OCI-LY1 (cell line): ENCODE data around the gene RPL41.
A peak's percentile ranks its signal among the peaks of the same experiment; 100 is the strongest.
"Not testable (repeated sequence)": the region's sequence is repeated elsewhere in the genome, so short reads cannot be mapped to it uniquely, and the experiment has no call there.

Experiments used
- H2AFZ ChIP-seq: fragments of 200-600 bp; sonication (generic), shearing (Covaris generic); 2 replicates; pipeline ENCODE4 v1.6.0; 2014; ENCODE audit warnings: antibody characterized with exemption, mild to moderate bottlenecking, low read length
- H3F3A ChIP-seq: fragments of 200-600 bp; sonication (generic), shearing (Covaris generic); 2 replicates; pipeline ENCODE4 v1.6.0; 2014; ENCODE audit warnings: mild to moderate bottlenecking, antibody characterized with exemption, low read length, moderate library complexity; ENCODE audit not compliant: insufficient read depth
- H3K27ac ChIP-seq: fragments of 200-600 bp; sonication (generic); 2 replicates; pipeline ENCODE4 v1.5.1; 2014; ENCODE audit warnings: low read length, mixed run types, mild to moderate bottlenecking, low read depth; ENCODE audit not compliant: poor library complexity, severe bottlenecking
- H3K27me3 ChIP-seq: fragments of 200-600 bp; sonication (generic); 2 replicates; pipeline ENCODE4 v1.6.0; 2014; ENCODE audit warnings: antibody characterized with exemption, mild to moderate bottlenecking, low read length, moderate library complexity; ENCODE audit not compliant: insufficient read depth
- H3K36me3 ChIP-seq: fragments of 200-600 bp; sonication (generic); 2 replicates; pipeline ENCODE4 v1.6.1; 2014; ENCODE audit warnings: mild to moderate bottlenecking, antibody characterized with exemption, low read length, moderate library complexity, mixed read lengths; ENCODE audit not compliant: insufficient read depth
- H3K4me1 ChIP-seq: fragments of 200-600 bp; sonication (generic); 2 replicates; pipeline ENCODE4 v1.5.1; 2014; ENCODE audit warnings: mild to moderate bottlenecking, low read length, moderate library complexity; ENCODE audit not compliant: insufficient read depth, severe bottlenecking
- H3K4me2 ChIP-seq: fragments of 200-600 bp; sonication (generic), shearing (Covaris generic); 2 replicates; pipeline ENCODE4 v1.6.1; 2014; ENCODE audit warnings: low read length
- H3K4me3 ChIP-seq: fragments of 200-600 bp; sonication (generic); 2 replicates; pipeline ENCODE4 v1.5.1; 2014; ENCODE audit warnings: low read length, low read depth, mild to moderate bottlenecking, mixed read lengths; ENCODE audit not compliant: poor library complexity, severe bottlenecking
- H3K79me2 ChIP-seq: fragments of 200-600 bp; shearing (Covaris generic); 2 replicates; pipeline ENCODE4 v1.6.1; 2016; ENCODE audit warnings: mixed run types, low read length, mixed read lengths; ENCODE audit not compliant: insufficient read depth
- H3K9ac ChIP-seq: fragments of 200-600 bp; sonication (generic), shearing (Covaris generic); 2 replicates; pipeline ENCODE4 v1.6.1; 2014; ENCODE audit warnings: mild to moderate bottlenecking, low read length, mixed read lengths
- H3K9me2 ChIP-seq: fragments of 200-600 bp; sonication (generic), shearing (Covaris generic); 2 replicates; pipeline ENCODE4 v1.6.1; 2014; ENCODE audit warnings: low read depth, mild to moderate bottlenecking, low read length, mixed read lengths
- H3K9me3 ChIP-seq: fragments of 200-600 bp; shearing (Covaris generic); 2 replicates; pipeline ENCODE4 v1.6.1; 2014; ENCODE audit warnings: low read length, mixed read lengths
- H4K20me1 ChIP-seq: fragments of 200-600 bp; sonication (generic), shearing (Covaris generic); 2 replicates; pipeline ENCODE4 v1.6.0; 2016; ENCODE audit warnings: mild to moderate bottlenecking, low read length; ENCODE audit not compliant: insufficient read depth
- EZH2 ChIP-seq: fragments of 200-600 bp; sonication (generic), shearing (Covaris generic); IDR thresholded peaks from 2 replicates; pipeline ENCODE4 v1.8.0; 2017; ENCODE audit warnings: borderline replicate concordance, mixed run types, mild to moderate bottlenecking, antibody characterized with exemption, low read length, moderate library complexity, mixed read lengths
- TF ChIP-seq, protein P1 (sequence below): fragments of 200-600 bp; sonication (generic), shearing (Covaris generic); IDR thresholded peaks from 2 replicates; pipeline ENCODE4 v1.5.1; 2017; ENCODE audit warnings: mild to moderate bottlenecking, antibody characterized with exemption, low read length, moderate library complexity, mixed read lengths

Gene RPL41

DNA sequence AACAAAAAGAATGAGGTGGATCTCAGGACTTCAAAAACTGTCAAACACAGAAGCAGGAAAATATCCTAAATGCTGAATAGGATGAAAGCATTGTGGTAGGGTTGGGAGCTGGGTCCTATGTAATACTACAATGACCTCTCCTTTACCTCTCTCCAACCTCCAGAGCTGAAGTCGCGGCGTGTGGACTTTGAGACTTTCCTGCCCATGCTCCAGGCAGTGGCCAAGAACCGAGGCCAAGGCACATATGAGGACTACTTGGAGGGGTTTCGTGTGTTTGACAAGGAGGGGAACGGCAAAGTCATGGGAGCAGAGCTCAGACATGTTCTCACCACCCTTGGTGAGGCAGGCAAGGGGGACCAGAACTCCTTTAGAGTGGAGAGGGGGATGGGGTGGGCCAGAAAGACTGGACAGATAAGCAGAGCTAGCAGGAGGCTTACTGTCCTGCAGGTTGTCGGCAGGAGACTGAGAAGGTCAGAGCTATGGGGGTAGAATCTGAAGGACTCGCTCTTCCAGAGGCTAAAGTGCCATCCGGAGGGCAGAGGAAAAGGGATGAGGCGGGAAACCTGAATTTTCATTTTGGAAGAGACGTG is 38.9 kb downstream of the RPL41 start:
- peaks cover 56% of the 10 kb centered on the region for H3K4me1 ChIP-seq
- H3K27ac ChIP-seq, result no peak overlapping the region
- H3K4me2 ChIP-seq, result no peak overlapping the region
- no peaks in the 10 kb centered on the region for H3K9me3 ChIP-seq
- H3K79me2 ChIP-seq, result peaks cover 13% of the 10 kb centered on the region
- no peaks in the 10 kb centered on the region for H3K9me2 ChIP-seq
- no peaks in the 10 kb centered on the region for H3K27me3 ChIP-seq
- H2AFZ ChIP-seq, result no peak overlapping the region
- H3K9ac ChIP-seq, result no peak overlapping the region
- no peaks in the 10 kb centered on the region for H4K20me1 ChIP-seq
- TF ChIP-seq, protein P1, sequence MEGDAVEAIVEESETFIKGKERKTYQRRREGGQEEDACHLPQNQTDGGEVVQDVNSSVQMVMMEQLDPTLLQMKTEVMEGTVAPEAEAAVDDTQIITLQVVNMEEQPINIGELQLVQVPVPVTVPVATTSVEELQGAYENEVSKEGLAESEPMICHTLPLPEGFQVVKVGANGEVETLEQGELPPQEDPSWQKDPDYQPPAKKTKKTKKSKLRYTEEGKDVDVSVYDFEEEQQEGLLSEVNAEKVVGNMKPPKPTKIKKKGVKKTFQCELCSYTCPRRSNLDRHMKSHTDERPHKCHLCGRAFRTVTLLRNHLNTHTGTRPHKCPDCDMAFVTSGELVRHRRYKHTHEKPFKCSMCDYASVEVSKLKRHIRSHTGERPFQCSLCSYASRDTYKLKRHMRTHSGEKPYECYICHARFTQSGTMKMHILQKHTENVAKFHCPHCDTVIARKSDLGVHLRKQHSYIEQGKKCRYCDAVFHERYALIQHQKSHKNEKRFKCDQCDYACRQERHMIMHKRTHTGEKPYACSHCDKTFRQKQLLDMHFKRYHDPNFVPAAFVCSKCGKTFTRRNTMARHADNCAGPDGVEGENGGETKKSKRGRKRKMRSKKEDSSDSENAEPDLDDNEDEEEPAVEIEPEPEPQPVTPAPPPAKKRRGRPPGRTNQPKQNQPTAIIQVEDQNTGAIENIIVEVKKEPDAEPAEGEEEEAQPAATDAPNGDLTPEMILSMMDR, result no peak
- no peak overlapping the region for H3K4me3 ChIP-seq
- peaks cover 20% of the 10 kb centered on the region for H3K36me3 ChIP-seq
- H3F3A ChIP-seq, result no peaks in the 10 kb centered on the region

DNA sequence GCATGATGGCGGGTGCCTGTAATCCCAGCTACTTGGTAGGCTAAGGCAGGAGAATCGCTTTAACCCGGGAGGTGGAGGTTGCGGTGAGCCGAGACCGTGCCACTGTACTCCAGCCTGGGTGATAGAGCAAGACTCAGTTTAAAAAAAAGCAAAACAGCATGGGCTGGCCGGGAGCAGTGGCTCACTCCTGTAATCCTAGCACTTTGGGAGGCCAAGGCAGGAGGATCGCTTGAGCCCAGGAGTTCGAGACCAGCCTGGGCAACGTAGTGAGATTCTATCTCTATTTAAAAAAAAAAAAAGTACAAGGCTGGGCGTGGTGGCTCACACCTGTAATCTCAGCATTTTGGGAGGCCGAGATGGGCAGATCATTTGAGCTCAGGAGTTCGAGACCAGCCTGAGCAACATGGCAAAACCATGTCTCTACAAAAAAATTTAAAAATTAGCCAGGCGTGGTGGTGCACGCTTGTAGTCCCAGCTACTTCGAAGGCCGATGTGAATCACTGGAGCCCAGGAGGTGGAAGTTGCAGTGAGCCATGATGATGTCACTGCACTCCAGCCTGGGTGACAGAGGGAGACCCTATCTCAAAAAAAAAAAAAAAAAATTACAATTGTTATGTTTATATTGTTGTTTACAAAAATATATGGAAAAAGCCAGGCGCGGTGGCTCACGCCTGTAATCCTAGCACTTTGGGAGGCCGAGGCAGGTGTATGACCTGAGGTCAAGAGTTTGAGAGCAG is 40.2 kb downstream of the RPL41 start:
- H4K20me1 ChIP-seq, H3K9me2 ChIP-seq, H3K27me3 ChIP-seq, H2AFZ ChIP-seq, H3K9me3 ChIP-seq, H3F3A ChIP-seq: not testable (repeated sequence)
- H3K4me2 ChIP-seq, result peak overlapping the region; percentile 80
- H3K4me3 ChIP-seq, result peak overlapping the region; percentile 84
- peak overlapping the region; percentile 70; the same call in 1 of the 2 replicates for H3K9ac ChIP-seq
- peak overlapping the region; percentile 73 for H3K27ac ChIP-seq
- peaks cover 59% of the 10 kb centered on the region for H3K4me1 ChIP-seq
- peaks cover 33% of the 10 kb centered on the region for H3K36me3 ChIP-seq
- H3K79me2 ChIP-seq, result peaks cover 13% of the 10 kb centered on the region

DNA sequence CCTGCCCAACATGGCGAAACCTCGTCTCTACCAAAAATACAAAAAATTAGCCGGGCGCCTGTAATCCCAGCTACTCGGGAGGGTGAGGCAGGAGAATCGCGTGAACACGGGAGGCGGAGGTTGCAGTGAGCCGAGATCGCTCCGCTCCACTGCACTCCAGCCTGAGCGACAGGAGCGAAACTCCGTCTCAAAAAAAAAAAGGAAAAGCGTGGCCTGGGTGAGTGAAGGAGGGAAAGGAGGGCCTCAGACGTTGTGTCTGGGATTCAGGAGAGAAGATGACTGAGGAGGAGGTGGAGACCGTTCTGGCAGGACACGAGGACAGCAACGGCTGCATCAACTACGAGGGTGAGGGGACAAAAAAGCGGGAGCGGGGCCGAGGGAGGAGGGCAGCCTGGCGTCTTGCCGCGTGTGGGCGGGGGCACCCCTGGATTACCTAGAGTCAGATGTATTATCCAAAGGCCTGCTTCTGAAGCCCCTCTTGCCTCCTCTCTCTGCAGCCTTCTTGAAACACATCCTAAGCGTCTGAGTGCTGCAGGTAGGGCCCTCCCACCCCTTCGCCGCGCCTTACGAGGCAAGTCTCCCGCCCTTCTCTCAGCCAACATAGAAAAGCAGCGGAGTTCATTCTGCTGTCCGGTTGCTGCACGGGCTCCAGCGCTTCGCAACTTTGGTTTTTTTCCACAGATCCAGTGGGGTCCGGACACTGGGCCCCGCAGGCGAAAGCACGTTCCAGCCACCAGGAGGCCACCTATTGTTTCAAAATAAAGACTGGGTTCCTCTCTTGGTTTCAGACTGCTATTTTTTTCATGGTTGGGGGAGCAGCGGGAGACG is 41.0 kb downstream of the RPL41 start:
- peak overlapping the region; percentile 70 for H3K9ac ChIP-seq
- TF ChIP-seq, protein P1, result peak; percentile 40; the same call in 1 of the 2 replicates
- no peak for TF ChIP-seq EZH2
- peaks cover 13% of the 10 kb centered on the region for H3K79me2 ChIP-seq
- peaks cover 40% of the 10 kb centered on the region for H3K36me3 ChIP-seq
- peak overlapping the region; percentile 84 for H3K4me3 ChIP-seq
- H3K27me3 ChIP-seq, result no peaks in the 10 kb centered on the region
- H3K9me2 ChIP-seq, result no peaks in the 10 kb centered on the region
- no peak overlapping the region for H2AFZ ChIP-seq
- H3K4me2 ChIP-seq, result peak overlapping the region; percentile 80
- peaks cover 60% of the 10 kb centered on the region for H3K4me1 ChIP-seq
- no peaks in the 10 kb centered on the region for H3K9me3 ChIP-seq
- no peaks in the 10 kb centered on the region for H4K20me1 ChIP-seq
- H3F3A ChIP-seq, result no peaks in the 10 kb centered on the region
- peak overlapping the region; percentile 73 for H3K27ac ChIP-seq
